Mesenteric fat pad (tissue), 1 donor: ENCODE data around the gene GABRG2. TPM values are rescaled to one million over a fixed set of nuclear protein-coding genes. Genes with fewer than 3 reads are reported as not detected.

Source experiments
- DNase-seq: peaks from one replicate; pipeline ENCODE4 v3.0.0-alpha.2; 2020; ENCODE audit warnings: low spot score
- total RNA-seq: library from RNA; stranded (reverse); fragmentation: NEBNext Ultra II Directional; extraction: Animal tissue kit (Norgen Biotek cat#: 25700); gene quantifications from one replicate; pipeline ENCODE4 v1.2.1, GENCODE V29; 2021
- donor health status: DM: yes; HTN: yes; CAD: no.

Gene GABRG2
- total RNA-seq, 1 donor from 2014 or later, result not detected

DNA sequence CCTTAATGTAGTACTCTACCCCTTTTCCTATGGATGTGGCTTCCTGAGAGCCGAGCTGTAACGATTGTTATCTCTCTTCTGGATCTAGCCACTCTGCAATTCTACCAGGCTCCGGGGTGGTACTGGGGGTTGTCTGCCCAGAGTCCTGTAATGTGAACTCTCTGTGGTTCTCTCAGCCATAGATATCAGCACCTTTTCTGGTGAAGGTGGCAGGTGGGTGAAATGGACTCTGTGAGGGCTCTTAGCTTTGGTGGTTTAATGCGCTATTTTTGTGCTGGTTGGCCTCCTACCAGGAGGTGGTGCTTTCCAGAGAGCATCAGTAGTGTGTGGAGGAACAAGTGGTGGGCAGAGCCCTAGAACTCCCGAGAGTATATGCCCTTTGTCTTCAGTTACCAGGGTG lies 122.1 kb downstream of the GABRG2 start:
- DNase-seq, result no peak

DNA sequence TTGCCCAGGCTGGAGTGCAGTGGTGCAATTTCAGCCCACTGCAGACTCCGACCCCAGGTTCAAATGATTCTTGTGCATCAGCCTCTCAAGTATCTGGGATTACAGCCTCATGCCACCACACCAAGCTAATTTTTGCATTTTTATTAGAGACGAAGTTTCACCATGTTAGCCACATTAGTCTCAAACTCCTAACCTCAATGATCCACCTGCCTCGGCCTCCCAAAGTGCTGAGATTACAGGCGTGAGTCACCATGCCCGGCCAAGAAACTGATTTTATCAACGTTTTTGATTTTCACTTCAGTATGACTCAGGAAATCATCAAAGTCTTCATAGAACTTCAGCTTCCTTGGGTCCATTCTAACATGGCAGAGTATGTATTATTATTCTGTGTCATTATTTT lies 125.4 kb downstream of the GABRG2 start:
- DNase-seq, result no peak

DNA sequence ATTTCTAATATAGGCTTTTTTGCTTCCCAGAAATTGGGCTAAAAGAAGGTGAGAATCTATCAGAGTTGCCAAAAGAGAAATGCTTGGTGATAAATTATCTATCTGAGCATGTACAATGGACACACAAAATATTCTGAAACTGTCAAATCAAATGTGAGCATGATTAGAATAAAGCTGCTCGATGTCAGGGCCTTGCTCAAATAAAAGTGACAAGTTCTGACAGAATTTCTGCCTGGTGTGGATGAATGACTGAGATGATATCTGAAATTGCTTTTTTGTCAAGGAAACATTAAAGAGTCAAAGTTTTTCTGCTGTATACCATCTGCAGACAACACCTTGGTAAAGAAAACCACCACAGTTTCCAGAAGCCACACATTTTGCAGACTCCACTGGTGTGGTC lies 128.8 kb downstream of the GABRG2 start:
- DNase-seq, result no peak

DNA sequence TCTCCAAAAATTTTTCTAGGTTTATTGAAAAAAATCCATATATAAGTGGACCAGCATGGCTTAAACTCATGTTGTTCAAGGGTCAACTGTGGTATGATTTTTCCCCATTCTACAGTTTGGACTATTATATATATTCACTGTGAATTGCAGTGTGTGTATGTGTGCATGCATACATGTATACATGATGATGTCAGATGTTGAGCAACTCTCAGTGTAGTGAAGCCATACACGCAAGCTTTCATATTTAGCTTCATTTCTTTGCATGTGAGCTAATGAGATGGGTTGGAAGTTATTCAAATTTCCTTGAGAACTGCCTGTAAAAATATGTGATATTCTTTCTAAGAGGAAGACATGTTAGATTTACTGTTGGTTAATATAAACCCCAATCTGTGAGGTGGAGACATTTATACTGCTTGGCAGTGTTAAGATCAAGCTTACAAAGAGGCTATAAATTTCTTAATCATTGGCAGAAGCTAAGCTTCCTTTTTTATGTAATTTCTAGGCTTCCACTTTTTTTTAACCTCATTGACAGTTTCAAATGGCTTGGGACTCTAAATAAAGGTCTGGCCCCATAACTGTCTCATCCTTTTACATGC lies 134.8 kb downstream of the GABRG2 start:
- DNase-seq, result no peak

Other genes with a start within 250 kb of the GABRG2 start
- not detected for gene GABRA1, start 219.7 kb upstream of the GABRG2 start, total RNA-seq